ENCODE measurements around the gene FOXRED2. TPM values are rescaled to one million over a fixed set of nuclear protein-coding genes. Genes with fewer than 3 reads are reported as not detected.

FOXRED2 gene
- 13.9 TPM for polyA plus RNA-seq
- long read RNA-seq, donor 1, partial matches to known transcripts = 0 of 1 reads
- long read RNA-seq, donor 1, other reads (novel, unspliced or antisense) = 0 of 1 reads
- long read RNA-seq, donor 2 = 0 reads
- long read RNA-seq, donor 3 = 0 reads
- long read RNA-seq, donor 4 = 0 reads
- long read RNA-seq, donor 5 = 0 reads
- long read RNA-seq, donor 6, partial matches to known transcripts = 0 of 4 reads
- long read RNA-seq, donor 6, other reads (novel, unspliced or antisense) = 0 of 4 reads
- long read RNA-seq, donor 7, partial matches to known transcripts = 0 of 1 reads
- long read RNA-seq, donor 7, other reads (novel, unspliced or antisense) = 0 of 1 reads
- long read RNA-seq, donor 8, full-length matches to known transcripts = 2 of 2 reads
- long read RNA-seq, donor 8, partial matches to known transcripts = 0 of 2 reads
- long read RNA-seq, donor 8, other reads (novel, unspliced or antisense) = 0 of 2 reads
- long read RNA-seq, donor 9, partial matches to known transcripts = 0 of 1 reads
- long read RNA-seq, donor 9, other reads (novel, unspliced or antisense) = 0 of 1 reads
- long read RNA-seq, donor 10, partial matches to known transcripts = 0 of 2 reads
- long read RNA-seq, donor 10, other reads (novel, unspliced or antisense) = 0 of 2 reads
- long read RNA-seq, donor 11 = 0 reads

DNA sequence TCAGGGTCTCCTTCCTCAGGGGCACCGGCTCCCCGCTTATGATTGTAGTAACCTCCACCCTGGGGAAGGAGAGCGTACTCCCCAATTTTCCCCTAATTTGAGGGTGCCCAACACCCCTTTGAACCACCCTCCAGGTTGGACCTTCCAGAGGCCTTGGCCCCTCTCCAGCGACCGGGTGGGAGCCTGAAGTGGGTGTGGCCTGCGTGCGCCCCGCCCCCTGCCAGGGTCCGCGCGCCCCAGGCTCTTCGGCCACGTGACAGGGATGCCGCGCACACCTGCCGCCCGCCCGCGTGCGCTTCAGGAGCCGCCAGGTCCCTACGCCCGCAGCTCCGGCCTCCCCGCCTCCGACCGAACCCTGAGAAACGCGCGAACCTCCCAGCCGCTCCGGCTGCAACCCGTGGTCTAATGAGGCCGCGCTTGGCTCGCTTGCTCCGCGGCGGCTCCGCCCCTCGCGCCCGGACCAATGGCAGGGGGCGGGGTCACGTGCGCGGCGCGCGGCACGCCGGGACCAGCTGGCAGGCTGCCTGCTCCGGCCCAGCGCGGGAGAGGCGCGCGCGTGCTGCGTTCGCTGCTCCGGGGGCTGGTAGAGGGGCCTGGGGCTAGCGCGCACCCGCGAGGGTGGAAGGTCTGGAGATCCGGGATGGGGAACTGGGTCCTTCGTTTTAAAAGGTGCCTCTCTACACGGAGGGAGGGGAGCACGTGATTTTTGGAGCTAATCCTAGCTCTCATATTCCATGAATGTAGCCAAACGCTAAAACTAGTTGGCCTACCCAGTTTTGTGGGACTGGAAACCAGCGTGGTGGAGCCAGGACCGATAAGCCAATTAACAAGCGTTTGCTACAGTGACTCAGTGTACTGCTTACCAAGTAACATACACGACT lies at the start of gene FOXRED2:
Gene FOXRED2 (minus strand): TSS at position 404 of the 881 bp plus-strand sequence. CDS start 618 bp downstream, outside the sequence.
- H3K9me3 ChIP-seq (ENCODE audit: control insufficient read depth, low read depth, low read length) = peaks cover 10% of the 10 kb centered on the region
- peaks cover 22% of the 10 kb centered on the region for H3K36me3 ChIP-seq (ENCODE audit: control insufficient read depth, insufficient read depth, low read length)
- no CpG with 5 or more reads among the region's 75 CpGs for WGBS (ENCODE audit: insufficient coverage, low lambda C conversion rate)
- peak within 1 kb of the TSS; percentile 41 for H3K27ac ChIP-seq (ENCODE audit: low read length)
- H3K4me1 ChIP-seq (ENCODE audit: control insufficient read depth, insufficient read depth, low read length) = peaks cover 25% of the 10 kb centered on the region
- peak; percentile 88 to 94 for DNase-seq
- no peaks in the 10 kb centered on the region for H3K27me3 ChIP-seq (ENCODE audit: control insufficient read depth, insufficient read depth, low read length)
- peak within 1 kb of the TSS; percentile 34 for H3K4me3 ChIP-seq (ENCODE audit: low read length)

DNA sequence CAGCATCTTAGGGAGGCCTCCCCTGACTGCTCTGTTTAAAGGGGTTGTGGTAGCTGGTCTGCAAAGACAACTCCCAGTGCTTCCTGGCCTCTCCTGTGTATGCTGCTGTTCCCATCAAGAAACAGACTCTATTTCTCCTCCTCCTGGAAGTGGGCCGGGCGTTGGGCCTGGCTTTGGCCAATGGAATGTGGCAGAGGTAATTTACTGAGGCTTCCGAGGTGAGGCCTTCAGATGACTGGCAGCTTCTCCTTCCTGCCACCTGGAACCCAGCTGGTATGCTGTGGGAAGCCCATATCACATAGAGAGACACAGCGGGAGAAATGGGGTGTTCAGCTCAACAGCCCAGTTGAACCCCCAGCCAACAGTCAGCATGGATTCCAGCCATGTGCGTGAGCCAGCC lies 47.3 kb upstream of the FOXRED2 start:
- no peaks in the 10 kb centered on the region for H3K4me1 ChIP-seq (ENCODE audit: control insufficient read depth, insufficient read depth, low read length)
- peaks cover 22% of the 10 kb centered on the region for H3K27me3 ChIP-seq (ENCODE audit: control insufficient read depth, insufficient read depth, low read length)
- no peaks in the 10 kb centered on the region for H3K9me3 ChIP-seq (ENCODE audit: control insufficient read depth, low read depth, low read length)
- no peak for DNase-seq
- no peak overlapping the region for H3K27ac ChIP-seq (ENCODE audit: low read length)
- no peak overlapping the region for H3K4me3 ChIP-seq (ENCODE audit: low read length)
- no CpG with 5 or more reads among the region's 5 CpGs for WGBS (ENCODE audit: insufficient coverage, low lambda C conversion rate)
- H3K36me3 ChIP-seq (ENCODE audit: control insufficient read depth, insufficient read depth, low read length) = no peaks in the 10 kb centered on the region

DNA sequence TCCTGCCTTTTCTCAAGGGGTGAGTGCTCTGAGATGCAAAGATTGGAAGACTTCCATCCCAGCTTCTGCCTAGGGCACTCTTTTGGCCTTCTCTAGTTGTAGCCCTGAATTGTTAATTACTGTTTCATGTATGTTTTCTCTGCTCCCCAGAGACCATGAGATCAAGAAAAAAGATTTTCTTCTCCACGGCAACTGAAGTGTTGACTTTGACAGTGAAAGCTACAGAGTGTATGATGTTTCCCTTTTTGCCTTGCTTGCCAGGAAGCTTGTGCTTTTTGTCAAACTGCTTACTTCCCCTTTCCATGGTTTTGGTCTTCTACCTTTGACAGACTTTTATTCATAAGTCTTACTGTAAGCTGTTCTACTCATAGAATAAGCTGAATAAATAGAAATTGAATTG lies 45.4 kb upstream of the FOXRED2 start:
- H3K36me3 ChIP-seq (ENCODE audit: control insufficient read depth, insufficient read depth, low read length) = no peaks in the 10 kb centered on the region
- no peak for DNase-seq
- H3K9me3 ChIP-seq (ENCODE audit: control insufficient read depth, low read depth, low read length) = no peaks in the 10 kb centered on the region
- WGBS (ENCODE audit: insufficient coverage, low lambda C conversion rate) = 20% methylated on average over 1 of the region's 1 CpG
- H3K4me3 ChIP-seq (ENCODE audit: low read length) = no peak overlapping the region
- no peaks in the 10 kb centered on the region for H3K4me1 ChIP-seq (ENCODE audit: control insufficient read depth, insufficient read depth, low read length)
- H3K27ac ChIP-seq (ENCODE audit: low read length) = no peak overlapping the region
- peaks cover 33% of the 10 kb centered on the region for H3K27me3 ChIP-seq (ENCODE audit: control insufficient read depth, insufficient read depth, low read length)

DNA sequence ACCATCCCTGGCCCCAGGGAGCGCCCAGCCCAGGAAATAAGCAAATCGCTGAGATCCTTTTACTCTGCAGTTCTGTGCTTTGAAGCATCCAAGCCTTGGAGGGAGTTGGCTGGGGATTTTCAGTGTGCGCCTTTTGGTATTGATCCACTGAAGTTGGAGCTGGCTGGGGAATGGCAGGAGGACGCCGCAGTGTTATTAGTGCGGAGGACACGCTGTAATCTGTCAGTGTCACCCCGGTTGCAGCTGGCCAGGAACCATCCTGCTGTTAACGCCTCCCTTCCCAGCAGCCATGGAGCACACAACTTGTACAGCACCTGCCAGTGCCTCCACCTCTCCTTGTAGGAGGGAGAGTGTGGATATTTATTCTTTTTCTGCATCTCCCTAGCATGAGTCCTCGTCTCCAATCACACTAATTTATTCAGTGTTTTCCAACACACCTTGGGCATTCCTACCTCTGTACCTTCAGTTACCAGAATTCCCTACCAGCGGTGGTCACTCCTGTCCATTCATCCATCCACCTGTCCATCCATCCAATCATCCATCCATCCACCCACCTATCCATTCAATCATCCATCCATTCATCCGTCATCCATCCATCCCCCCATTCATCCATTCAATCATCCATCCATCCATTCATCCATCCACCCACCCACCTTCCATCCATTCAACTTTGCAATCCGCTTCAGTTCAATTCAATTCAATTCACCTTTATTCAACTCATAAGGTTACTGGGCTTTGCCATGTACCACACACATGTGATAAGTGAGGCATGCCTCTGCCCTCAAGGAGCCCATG lies 44.1 kb upstream of the FOXRED2 start:
- no peaks in the 10 kb centered on the region for H3K9me3 ChIP-seq (ENCODE audit: control insufficient read depth, low read depth, low read length)
- H3K4me3 ChIP-seq (ENCODE audit: low read length) = no peak overlapping the region
- no peak overlapping the region for H3K27ac ChIP-seq (ENCODE audit: low read length)
- DNase-seq = no peak
- H3K27me3 ChIP-seq (ENCODE audit: control insufficient read depth, insufficient read depth, low read length) = peaks cover 40% of the 10 kb centered on the region
- WGBS (ENCODE audit: insufficient coverage, low lambda C conversion rate) = 88% methylated on average over 4 of the region's 13 CpGs
- no peaks in the 10 kb centered on the region for H3K4me1 ChIP-seq (ENCODE audit: control insufficient read depth, insufficient read depth, low read length)
- H3K36me3 ChIP-seq (ENCODE audit: control insufficient read depth, insufficient read depth, low read length) = no peaks in the 10 kb centered on the region

DNA sequence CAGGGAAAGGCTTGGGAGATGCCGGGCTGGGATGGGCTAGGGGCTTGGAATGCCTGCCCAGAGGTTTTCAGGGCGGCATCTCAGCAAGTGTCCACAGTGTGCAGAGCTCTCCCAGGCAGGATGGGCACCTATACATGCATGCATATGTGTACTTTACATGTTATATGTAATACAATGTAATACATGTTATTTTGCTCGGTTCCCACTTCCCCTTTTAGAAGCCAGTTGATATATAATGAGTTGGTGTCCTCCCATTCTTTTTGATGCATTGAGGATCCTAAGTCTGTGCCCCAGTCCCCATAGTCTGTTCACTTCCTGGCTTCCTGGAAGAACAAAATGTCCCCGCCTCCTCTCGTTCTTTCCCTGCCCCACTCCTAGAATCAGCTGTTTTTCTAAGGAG lies 42.2 kb upstream of the FOXRED2 start:
- no peaks in the 10 kb centered on the region for H3K36me3 ChIP-seq (ENCODE audit: control insufficient read depth, insufficient read depth, low read length)
- no CpG with 5 or more reads among the region's 5 CpGs for WGBS (ENCODE audit: insufficient coverage, low lambda C conversion rate)
- DNase-seq = no peak
- H3K4me3 ChIP-seq (ENCODE audit: low read length) = no peak overlapping the region
- H3K27me3 ChIP-seq (ENCODE audit: control insufficient read depth, insufficient read depth, low read length) = peaks cover 45% of the 10 kb centered on the region
- H3K4me1 ChIP-seq (ENCODE audit: control insufficient read depth, insufficient read depth, low read length) = no peaks in the 10 kb centered on the region
- no peaks in the 10 kb centered on the region for H3K9me3 ChIP-seq (ENCODE audit: control insufficient read depth, low read depth, low read length)
- H3K27ac ChIP-seq (ENCODE audit: low read length) = no peak overlapping the region

DNA sequence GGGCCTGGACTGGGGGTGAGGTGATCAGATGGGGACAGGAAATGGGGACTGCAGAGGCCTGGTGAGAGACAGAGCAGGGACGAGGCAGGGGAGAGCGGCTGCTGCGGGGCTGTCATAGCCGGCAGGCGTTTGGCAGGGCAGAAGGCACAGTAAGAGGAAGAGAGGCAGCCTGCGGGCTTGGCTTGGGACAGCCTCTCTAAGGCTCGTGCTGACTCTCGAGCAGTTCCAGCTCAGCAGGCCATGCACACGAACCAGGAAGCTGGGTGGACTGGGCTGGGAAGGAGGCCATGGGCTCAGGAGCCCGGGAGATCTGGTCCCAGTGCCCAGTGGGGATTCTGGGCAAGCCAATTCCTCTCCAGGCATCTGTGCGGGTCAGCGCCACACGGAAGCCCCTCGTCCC lies 41.8 kb upstream of the FOXRED2 start:
- H3K27me3 ChIP-seq (ENCODE audit: control insufficient read depth, insufficient read depth, low read length) = peaks cover 45% of the 10 kb centered on the region
- H3K27ac ChIP-seq (ENCODE audit: low read length) = no peak overlapping the region
- no peaks in the 10 kb centered on the region for H3K4me1 ChIP-seq (ENCODE audit: control insufficient read depth, insufficient read depth, low read length)
- H3K36me3 ChIP-seq (ENCODE audit: control insufficient read depth, insufficient read depth, low read length) = no peaks in the 10 kb centered on the region
- 50% methylated on average over 1 of the region's 14 CpGs for WGBS (ENCODE audit: insufficient coverage, low lambda C conversion rate)
- H3K9me3 ChIP-seq (ENCODE audit: control insufficient read depth, low read depth, low read length) = no peaks in the 10 kb centered on the region
- no peak overlapping the region for H3K4me3 ChIP-seq (ENCODE audit: low read length)
- no peak for DNase-seq

DNA sequence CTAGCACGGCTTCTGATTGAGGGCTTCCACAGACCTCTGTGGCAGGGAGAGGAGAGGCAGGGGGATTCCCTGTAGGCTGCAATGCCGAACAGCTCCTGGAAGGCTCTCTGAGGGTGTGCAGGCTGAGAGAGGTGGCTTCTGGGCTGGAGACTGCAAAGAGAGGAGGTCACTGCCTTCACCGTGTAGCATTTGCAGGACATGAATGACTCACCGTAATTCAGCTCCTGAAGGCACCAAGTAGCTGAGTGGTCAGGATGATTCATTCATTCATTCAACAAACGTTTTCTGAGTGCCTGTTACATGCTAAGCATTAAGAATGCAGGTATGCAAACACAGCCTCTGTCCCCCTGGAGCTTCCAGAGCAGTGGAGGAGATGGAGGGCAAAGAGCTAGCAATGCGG lies 40.1 kb upstream of the FOXRED2 start:
- WGBS (ENCODE audit: insufficient coverage, low lambda C conversion rate) = no CpG with 5 or more reads among the region's 6 CpGs
- no peak for DNase-seq
- no peaks in the 10 kb centered on the region for H3K36me3 ChIP-seq (ENCODE audit: control insufficient read depth, insufficient read depth, low read length)

DNA sequence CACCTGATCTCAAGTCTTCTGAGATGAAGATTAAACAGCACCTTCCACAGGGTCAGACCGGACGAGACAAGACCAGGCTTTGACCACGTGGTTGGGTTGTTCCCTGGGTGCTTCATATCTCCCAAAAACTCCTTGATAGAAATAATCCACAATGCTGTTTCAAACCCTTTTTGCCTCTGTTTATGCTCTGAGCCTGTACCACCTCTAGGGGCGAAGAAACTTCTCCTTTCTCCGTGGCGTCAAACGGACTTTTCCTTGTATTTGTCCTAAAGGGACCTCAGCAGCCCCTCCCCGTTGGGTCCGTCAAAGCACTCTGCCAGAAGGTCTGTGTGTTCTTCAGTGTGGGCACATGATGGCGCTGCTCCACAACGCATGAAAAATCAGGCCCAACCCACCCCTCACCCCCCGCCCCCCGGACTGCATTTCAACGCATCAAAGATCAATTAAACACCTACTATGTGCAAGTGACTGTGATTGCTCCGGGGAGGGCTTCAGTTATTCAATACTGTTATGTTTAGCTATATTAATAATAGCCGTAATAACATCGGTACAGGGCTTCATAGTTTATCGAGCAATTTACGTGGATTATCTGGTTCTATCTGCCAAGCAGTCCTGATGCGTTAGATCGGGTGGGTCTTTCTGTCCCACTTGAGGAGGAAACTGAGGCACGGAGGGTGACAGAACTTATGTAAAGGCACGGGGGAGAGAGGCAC lies 39.4 kb upstream of the FOXRED2 start:
- Histone ChIP-seq H3K27ac (ENCODE audit: low read length) (no peak overlapping the region), H3K9me3 (ENCODE audit: control insufficient read depth, low read depth, low read length) (no peaks in the 10 kb centered on the region), H3K4me3 (ENCODE audit: low read length) (no peak overlapping the region), H3K4me1 (ENCODE audit: control insufficient read depth, insufficient read depth, low read length) (no peaks in the 10 kb centered on the region), H3K27me3 (ENCODE audit: control insufficient read depth, insufficient read depth, low read length) (peaks cover 40% of the 10 kb centered on the region), H3K36me3 (ENCODE audit: control insufficient read depth, insufficient read depth, low read length) (no peaks in the 10 kb centered on the region)
- peak in 1 of 2 donors; percentile 13 for DNase-seq
- 23% methylated on average over 5 of the region's 23 CpGs for WGBS (ENCODE audit: insufficient coverage, low lambda C conversion rate)

More for the DNA sequence above, 40.1 kb upstream of the FOXRED2 start:
- H3K4me1 ChIP-seq (ENCODE audit: control insufficient read depth, insufficient read depth, low read length) = no peaks in the 10 kb centered on the region
- H3K27ac ChIP-seq (ENCODE audit: low read length) = no peak overlapping the region
- peaks cover 45% of the 10 kb centered on the region for H3K27me3 ChIP-seq (ENCODE audit: control insufficient read depth, insufficient read depth, low read length)
- no peaks in the 10 kb centered on the region for H3K9me3 ChIP-seq (ENCODE audit: control insufficient read depth, low read depth, low read length)
- H3K4me3 ChIP-seq (ENCODE audit: low read length) = no peak overlapping the region

DNA sequence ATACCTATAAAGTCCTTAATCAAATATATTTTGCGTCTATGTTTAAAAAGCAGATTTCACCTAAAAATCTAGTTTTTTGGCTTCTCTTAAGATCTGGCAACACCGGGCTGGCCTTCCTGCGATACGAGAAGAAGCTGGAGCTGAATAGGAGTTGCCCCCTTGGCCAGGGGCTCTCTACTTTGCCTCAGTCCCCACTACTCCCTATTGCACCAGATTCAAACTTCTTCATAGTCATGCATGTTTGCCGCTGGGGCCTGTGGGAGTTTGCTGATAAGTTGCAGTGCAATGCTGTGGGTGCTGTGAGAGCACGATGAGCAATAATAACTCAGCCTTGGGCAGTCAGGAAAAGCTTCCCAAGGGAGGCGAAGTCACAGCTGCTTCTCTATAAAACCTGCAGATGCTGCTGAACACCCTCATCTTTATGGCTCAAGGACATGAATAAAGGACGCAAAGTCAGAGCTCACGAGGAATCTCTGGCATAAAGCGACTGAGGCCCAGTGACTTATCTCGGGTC lies 37.3 kb upstream of the FOXRED2 start:
- WGBS (ENCODE audit: insufficient coverage, low lambda C conversion rate) = 100% methylated on average over 2 of the region's 11 CpGs
- Histone ChIP-seq H3K36me3 (ENCODE audit: control insufficient read depth, insufficient read depth, low read length) (no peaks in the 10 kb centered on the region), H3K4me1 (ENCODE audit: control insufficient read depth, insufficient read depth, low read length) (no peaks in the 10 kb centered on the region), H3K27ac (ENCODE audit: low read length) (no peak overlapping the region), H3K27me3 (ENCODE audit: control insufficient read depth, insufficient read depth, low read length) (peaks cover 30% of the 10 kb centered on the region), H3K9me3 (ENCODE audit: control insufficient read depth, low read depth, low read length) (no peaks in the 10 kb centered on the region), H3K4me3 (ENCODE audit: low read length) (no peak overlapping the region)
- no peak for DNase-seq
